GM12865 (cell line): ENCODE data around the gene ZAP70.

Source experiments
- DNase-seq: peaks from one replicate; pipeline ENCODE4 v3.0.0; 2010; ENCODE audit warnings: low read depth
- H3K4me3 ChIP-seq: 2 replicates; pipeline ENCODE4 v1.5.1; 2011; ENCODE audit warnings: mild to moderate bottlenecking, low read depth, low read length, control low read depth
- TF ChIP-seq, protein P1 (sequence below): IDR thresholded peaks from 2 replicates; pipeline ENCODE4 v1.5.1; 2011; ENCODE audit warnings: low read length, control low read depth, low read depth, inconsistent platforms; ENCODE audit not compliant: insufficient read depth; ENCODE audit errors: missing control alignments

The ZAP70 gene

DNA sequence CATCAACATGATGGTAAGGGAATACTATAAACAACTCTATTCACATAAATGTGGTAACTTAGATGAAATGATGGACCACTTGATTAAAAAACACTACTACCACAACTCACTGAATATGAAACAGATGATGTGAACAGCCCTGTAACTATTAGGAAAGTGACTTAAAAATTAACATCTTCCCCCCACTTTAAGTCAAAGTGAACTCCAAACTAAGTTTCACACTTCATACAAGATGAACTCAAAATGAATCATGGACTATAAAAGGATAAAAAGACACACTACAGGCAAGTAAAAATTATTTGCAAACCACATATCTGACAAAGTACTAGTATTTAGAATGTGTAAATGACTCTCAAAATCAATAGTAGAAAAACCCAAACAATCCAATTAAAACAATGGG is 71.6 kb downstream of the ZAP70 start:
- no peak for DNase-seq
- TF ChIP-seq, protein P1, sequence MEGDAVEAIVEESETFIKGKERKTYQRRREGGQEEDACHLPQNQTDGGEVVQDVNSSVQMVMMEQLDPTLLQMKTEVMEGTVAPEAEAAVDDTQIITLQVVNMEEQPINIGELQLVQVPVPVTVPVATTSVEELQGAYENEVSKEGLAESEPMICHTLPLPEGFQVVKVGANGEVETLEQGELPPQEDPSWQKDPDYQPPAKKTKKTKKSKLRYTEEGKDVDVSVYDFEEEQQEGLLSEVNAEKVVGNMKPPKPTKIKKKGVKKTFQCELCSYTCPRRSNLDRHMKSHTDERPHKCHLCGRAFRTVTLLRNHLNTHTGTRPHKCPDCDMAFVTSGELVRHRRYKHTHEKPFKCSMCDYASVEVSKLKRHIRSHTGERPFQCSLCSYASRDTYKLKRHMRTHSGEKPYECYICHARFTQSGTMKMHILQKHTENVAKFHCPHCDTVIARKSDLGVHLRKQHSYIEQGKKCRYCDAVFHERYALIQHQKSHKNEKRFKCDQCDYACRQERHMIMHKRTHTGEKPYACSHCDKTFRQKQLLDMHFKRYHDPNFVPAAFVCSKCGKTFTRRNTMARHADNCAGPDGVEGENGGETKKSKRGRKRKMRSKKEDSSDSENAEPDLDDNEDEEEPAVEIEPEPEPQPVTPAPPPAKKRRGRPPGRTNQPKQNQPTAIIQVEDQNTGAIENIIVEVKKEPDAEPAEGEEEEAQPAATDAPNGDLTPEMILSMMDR, result no peak
- H3K4me3 ChIP-seq, result no peak overlapping the region

DNA sequence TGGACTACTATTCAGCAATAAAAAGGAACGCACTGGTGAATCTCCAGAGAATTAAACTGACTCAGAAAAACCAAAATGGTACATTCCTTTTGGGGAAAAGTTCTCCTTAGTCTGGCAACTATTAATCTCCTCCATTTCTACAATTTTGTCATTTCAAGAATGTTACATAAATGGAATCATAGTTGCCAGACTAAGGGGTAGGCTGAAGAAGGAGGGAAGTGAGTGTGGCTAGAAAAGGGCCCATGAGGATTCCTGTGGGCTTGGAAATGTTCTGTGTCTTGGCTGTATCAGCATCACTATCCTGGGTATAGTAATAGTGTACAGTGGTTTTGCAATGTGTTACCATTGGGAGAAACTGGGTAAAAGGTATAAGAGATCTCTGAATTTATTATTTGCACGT is 72.4 kb downstream of the ZAP70 start:
- TF ChIP-seq, protein P1, result no peak

DNA sequence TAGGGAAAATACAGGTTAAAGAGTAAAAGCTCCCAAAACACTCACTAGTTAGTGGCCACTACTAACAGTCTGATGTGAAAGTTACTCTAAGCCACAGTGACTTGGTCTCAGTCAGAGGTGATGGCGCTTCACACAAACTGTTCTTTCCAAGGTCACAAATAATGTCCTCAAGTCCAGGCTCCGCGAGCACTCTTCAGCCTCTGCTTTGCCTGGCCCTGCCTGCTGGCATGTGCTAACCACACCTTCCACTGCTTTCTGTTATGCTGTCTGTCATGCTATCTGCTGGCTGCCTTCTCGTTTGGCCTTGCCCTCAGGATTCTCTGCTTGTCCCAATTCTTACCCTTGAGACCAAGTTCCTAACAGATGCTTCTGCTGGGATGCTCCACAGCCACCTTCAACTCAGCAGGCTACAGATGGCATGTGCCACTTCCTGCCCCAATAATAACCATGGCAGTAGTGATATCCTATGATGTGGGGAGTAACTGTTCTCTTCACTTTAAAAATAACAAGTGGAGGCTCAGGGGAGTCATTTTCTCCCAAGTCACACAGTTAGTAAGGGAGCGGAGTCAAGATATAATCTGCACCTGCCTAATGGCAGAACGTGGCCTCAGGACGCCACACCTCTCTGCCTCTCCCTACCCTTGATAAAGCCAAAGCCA is 75.7 kb downstream of the ZAP70 start:
- TF ChIP-seq, protein P1, result no peak
- no peak for DNase-seq
- H3K4me3 ChIP-seq, result no peak overlapping the region

More for the DNA sequence above, 72.4 kb downstream of the ZAP70 start:
- H3K4me3 ChIP-seq, result no peak overlapping the region
- DNase-seq, result no peak
